Progenitor cell of endocrine pancreas (in vitro differentiated cells): ENCODE measurements around the gene ZNF547. TPM values are rescaled to one million over a fixed set of nuclear protein-coding genes. Genes with fewer than 3 reads are reported as not detected.

Experiments
- total RNA-seq: library from RNA; stranded (reverse); gene quantifications from 2 replicates; pipeline ENCODE4 v1.2.1, GENCODE V29; 2021

ZNF547 gene
- total RNA-seq, 1 donor from 2014 or later = 5.7 TPM

Other genes with a start within 250 kb of the ZNF547 start
- gene USP29, start 243.6 kb upstream of the ZNF547 start, total RNA-seq = not detected in 2 replicates
- not detected in 2 replicates for gene ZIM3, start 218.3 kb upstream of the ZNF547 start, total RNA-seq
- not detected in 2 replicates for gene DUXA, start 196.1 kb upstream of the ZNF547 start, total RNA-seq
- gene ZNF264, start 172.1 kb upstream of the ZNF547 start, total RNA-seq = 35.7 and 40.2 TPM in 2 replicates
- gene AURKC, start 132.5 kb upstream of the ZNF547 start, total RNA-seq = 0.89 and 1.6 TPM in 2 replicates
- gene ZNF805, start 122.9 kb upstream of the ZNF547 start, total RNA-seq = 15.6 and 16.3 TPM in 2 replicates
- 58.3 and 61.3 TPM in 2 replicates for gene ZNF460, start 83.1 kb upstream of the ZNF547 start, total RNA-seq
- 10.1 and 10.5 TPM in 2 replicates for gene ZNF543, start 43.1 kb upstream of the ZNF547 start, total RNA-seq
- 11.8 TPM in 2 replicates for gene ZNF304, start 12.3 kb upstream of the ZNF547 start, total RNA-seq
- gene TRAPPC2B, start within 50 bp of the ZNF547 start, total RNA-seq = 12.9 and 13.9 TPM in 2 replicates
- gene ZNF548, start 26.3 kb downstream of the ZNF547 start, total RNA-seq = 30.7 and 31.9 TPM in 2 replicates
- 14.7 and 17.7 TPM in 2 replicates for gene ZNF17, start 47.6 kb downstream of the ZNF547 start, total RNA-seq
- 25.1 and 32.7 TPM in 2 replicates for gene ZNF749, start 71.8 kb downstream of the ZNF547 start, total RNA-seq
- gene VN1R1, start 93.6 kb downstream of the ZNF547 start, total RNA-seq = 0.64 and 0.84 TPM in 2 replicates
- 7.3 and 10.1 TPM in 2 replicates for gene ZNF772, start 114.0 kb downstream of the ZNF547 start, total RNA-seq
- gene ZNF419, start 124.2 kb downstream of the ZNF547 start, total RNA-seq = 20.3 and 23.4 TPM in 2 replicates
- gene ZNF773, start 136.4 kb downstream of the ZNF547 start, total RNA-seq = 8.4 and 8.7 TPM in 2 replicates
- gene ZNF549, start 163.8 kb downstream of the ZNF547 start, total RNA-seq = 11.5 and 11.6 TPM in 2 replicates
- gene ZNF550, start 196.3 kb downstream of the ZNF547 start, total RNA-seq = 15.7 and 15.9 TPM in 2 replicates
- gene ZNF416, start 215.4 kb downstream of the ZNF547 start, total RNA-seq = 7.2 and 8.6 TPM in 2 replicates
- 12.9 and 13.7 TPM in 2 replicates for gene ZIK1, start 220.6 kb downstream of the ZNF547 start, total RNA-seq
- gene ZNF530, start 236.3 kb downstream of the ZNF547 start, total RNA-seq = 4.4 and 4.9 TPM in 2 replicates